Dendritic cell treated with granulocyte-macrophage colony-stimulating factor and Interleukin-4, amounts not matched to agents 40 ng/mL and 50 ng/mL, for 4 days (primary cell): ENCODE results near the gene RIT2.
"Not testable (repeated sequence)": the region's sequence is repeated elsewhere in the genome, so short reads cannot be mapped to it uniquely, and the experiment has no call there.

Experiments used
- H3K27ac Mint-ChIP-seq: one replicate; pipeline ENCODE4 v1.8.0; 2022; ENCODE audit warnings: mild to moderate bottlenecking, mixed read lengths
- H3K27me3 Mint-ChIP-seq: one replicate; pipeline ENCODE4 v1.8.0; 2022; ENCODE audit warnings: mild to moderate bottlenecking, mixed read lengths
- H3K36me3 Mint-ChIP-seq: one replicate; pipeline ENCODE4 v1.8.0; 2022; ENCODE audit warnings: low read depth, mixed read lengths
- H3K4me1 Mint-ChIP-seq: one replicate; pipeline ENCODE4 v1.8.0; 2022; ENCODE audit warnings: low read depth, mixed read lengths
- H3K4me3 Mint-ChIP-seq: one replicate; pipeline ENCODE4 v1.8.0; 2022; ENCODE audit warnings: mild to moderate bottlenecking, moderate library complexity, mixed read lengths
- H3K9me3 Mint-ChIP-seq: one replicate; pipeline ENCODE4 v1.8.0; 2022; ENCODE audit warnings: mixed read lengths
- intact Hi-C: fragments of 100-400 bp; cut with micrococcal nuclease; formaldehyde crosslinking; loops from one replicate; pipeline ENCODE4 v1.15.0; 2022

RIT2 gene

GRCh38 chr18:42795213-42795789, 320.2 kb downstream of the RIT2 start:
- intact Hi-C loops, H3K4me1 Mint-ChIP-seq, H3K36me3 Mint-ChIP-seq, H3K4me3 Mint-ChIP-seq, H3K27me3 Mint-ChIP-seq, H3K9me3 Mint-ChIP-seq, H3K27ac Mint-ChIP-seq: not testable (repeated sequence)

- Mint-ChIP-seq H3K9me3 (no peaks in the 10 kb centered on the region), H3K36me3 (no peaks in the 10 kb centered on the region), H3K4me1 (no peaks in the 10 kb centered on the region), H3K27me3 (no peaks in the 10 kb centered on the region), H3K4me3 (no peak overlapping the region), H3K27ac (no peak overlapping the region)
- intact Hi-C loops = no loop called here
Measured at GRCh38 chr18:42792731-42793130, 322.8 kb downstream of the RIT2 start.

DNA sequence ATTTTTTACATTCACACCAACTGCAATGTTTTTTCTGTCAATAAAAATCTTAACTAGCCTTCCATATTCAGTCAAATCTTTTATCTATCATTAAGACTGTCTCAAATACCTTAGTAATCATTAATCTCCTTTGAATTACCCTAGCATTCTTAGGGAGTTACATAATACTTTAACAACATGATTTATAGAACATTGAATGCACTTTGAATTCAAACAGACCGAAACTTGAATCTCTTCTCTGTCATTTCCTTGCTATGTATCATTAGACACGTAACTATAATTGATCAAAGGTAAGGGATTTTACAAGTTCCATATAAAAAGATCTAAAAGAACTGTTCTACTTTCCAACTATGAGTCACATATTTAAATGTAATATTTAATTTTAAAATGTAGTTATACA, 330.9 kb downstream of the RIT2 start:
- H3K9me3 Mint-ChIP-seq = no peaks in the 10 kb centered on the region
- no peak overlapping the region for H3K27ac Mint-ChIP-seq
- no peaks in the 10 kb centered on the region for H3K27me3 Mint-ChIP-seq
- no peaks in the 10 kb centered on the region for H3K4me1 Mint-ChIP-seq
- intact Hi-C loops = no loop called here
- no peak overlapping the region for H3K4me3 Mint-ChIP-seq
- no peaks in the 10 kb centered on the region for H3K36me3 Mint-ChIP-seq

DNA sequence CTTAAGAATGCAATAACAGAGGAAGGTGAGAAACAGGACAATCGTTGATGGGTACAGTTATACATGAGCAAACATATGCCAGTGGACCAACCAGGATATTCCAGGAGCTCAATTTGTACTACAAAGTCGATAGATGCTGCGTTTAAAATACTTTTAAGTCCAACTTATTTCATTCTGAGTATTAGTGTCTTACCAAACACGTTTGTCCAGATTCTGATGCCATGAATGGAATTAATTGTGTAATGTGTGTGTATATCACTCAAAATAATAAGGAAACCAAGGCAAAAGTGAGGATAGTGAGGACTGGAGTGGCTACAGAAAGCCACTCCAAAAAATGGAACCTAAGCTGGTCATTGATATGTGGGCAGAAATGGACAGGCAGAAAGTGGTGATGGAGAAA, 332.6 kb downstream of the RIT2 start:
- Mint-ChIP-seq H3K9me3 (no peaks in the 10 kb centered on the region), H3K4me3 (no peak overlapping the region), H3K27me3 (no peaks in the 10 kb centered on the region), H3K27ac (no peak overlapping the region), H3K4me1 (no peaks in the 10 kb centered on the region), H3K36me3 (no peaks in the 10 kb centered on the region)
- intact Hi-C loops = no loop called here

DNA sequence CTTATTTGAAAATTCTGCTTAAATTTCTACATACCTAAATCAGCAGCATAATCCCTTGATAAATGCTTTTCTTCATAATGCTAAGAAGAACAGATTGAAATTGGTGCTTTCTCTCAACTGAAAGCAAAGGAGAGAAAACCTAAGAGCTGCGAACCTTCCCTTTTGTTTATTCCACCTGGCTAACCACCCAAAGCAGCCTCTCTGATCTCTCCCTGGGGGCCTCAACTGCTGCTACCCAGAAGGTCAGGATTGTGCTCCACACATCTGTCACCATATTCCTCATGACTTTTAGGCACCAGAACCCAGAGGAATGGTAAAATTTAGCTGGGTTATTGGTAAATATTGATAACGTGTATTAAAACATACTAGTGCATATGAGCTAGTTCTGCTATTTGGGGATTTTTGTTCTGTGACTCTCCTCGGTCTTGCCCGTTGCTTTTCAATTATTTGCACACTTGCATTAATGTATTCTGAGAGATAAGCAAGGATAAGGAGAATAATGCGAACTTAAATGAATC, 334.1 kb downstream of the RIT2 start:
- H3K9me3 Mint-ChIP-seq = no peaks in the 10 kb centered on the region
- H3K4me3 Mint-ChIP-seq = no peak overlapping the region
- intact Hi-C loops = no loop called here
- H3K4me1 Mint-ChIP-seq = no peaks in the 10 kb centered on the region
- no peaks in the 10 kb centered on the region for H3K36me3 Mint-ChIP-seq
- no peaks in the 10 kb centered on the region for H3K27me3 Mint-ChIP-seq
- no peak overlapping the region for H3K27ac Mint-ChIP-seq

- Mint-ChIP-seq H3K4me3 (no peak overlapping the region), H3K9me3 (no peaks in the 10 kb centered on the region), H3K27me3 (no peaks in the 10 kb centered on the region), H3K36me3 (no peaks in the 10 kb centered on the region), H3K4me1 (no peaks in the 10 kb centered on the region), H3K27ac (no peak overlapping the region)
- intact Hi-C loops = no loop called here
Measured at GRCh38 chr18:42780171-42780570, 335.3 kb downstream of the RIT2 start.

DNA sequence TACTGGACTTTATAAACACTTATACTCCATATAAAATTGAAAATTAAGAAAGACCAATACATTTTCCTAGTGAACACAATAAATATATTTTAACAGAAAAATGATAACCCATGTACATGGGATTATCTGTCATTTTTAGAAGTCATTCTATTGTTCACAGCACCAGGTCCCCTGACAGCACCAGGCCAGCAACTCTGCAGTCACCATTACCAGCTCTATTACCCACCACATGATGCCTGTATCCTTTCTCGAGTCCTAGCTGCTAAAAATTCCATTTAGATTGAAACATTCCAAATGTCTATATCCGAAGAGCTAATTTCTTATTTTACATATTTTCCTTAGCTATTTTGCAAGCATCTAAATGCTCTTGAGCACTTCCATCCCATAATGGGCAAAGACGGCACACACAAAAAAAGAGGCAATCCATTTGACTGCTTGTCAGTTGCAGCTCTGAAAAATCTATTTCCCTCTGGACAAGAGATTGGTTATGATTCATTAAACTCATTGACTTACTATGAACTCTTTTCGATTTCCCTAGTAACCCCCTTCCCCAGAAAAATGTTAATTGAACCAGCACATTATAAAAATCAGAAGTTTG, 336.9 kb downstream of the RIT2 start:
- Mint-ChIP-seq H3K27me3 (no peaks in the 10 kb centered on the region), H3K4me3 (no peak overlapping the region), H3K27ac (no peak overlapping the region), H3K36me3 (no peaks in the 10 kb centered on the region), H3K9me3 (no peaks in the 10 kb centered on the region), H3K4me1 (no peaks in the 10 kb centered on the region)
- intact Hi-C loops = no loop called here

DNA sequence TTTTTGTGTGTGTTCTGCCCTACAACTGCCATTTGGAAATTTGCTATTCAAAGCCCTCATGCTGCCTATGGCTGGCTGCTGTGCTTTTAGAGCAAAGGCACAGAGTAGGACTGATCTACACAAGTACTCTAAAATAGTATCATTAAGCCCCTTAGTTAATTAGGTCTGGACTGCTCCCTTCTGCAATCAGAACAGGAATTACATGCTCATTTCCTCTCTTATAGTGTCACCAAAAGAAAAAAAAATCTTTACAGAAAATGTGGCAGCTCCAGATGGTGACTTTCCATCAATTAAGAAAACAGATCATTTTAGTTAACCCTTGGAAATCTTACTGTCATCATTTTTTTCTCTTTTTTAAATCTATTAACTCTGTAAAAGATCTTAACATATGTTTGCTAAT, 337.5 kb downstream of the RIT2 start:
- no peaks in the 10 kb centered on the region for H3K4me1 Mint-ChIP-seq
- intact Hi-C loops = no loop called here
- H3K27me3 Mint-ChIP-seq = no peaks in the 10 kb centered on the region
- H3K4me3 Mint-ChIP-seq = no peak overlapping the region
- no peak overlapping the region for H3K27ac Mint-ChIP-seq
- no peaks in the 10 kb centered on the region for H3K9me3 Mint-ChIP-seq
- no peaks in the 10 kb centered on the region for H3K36me3 Mint-ChIP-seq

GRCh38 chr18:42773870-42774269, 341.6 kb downstream of the RIT2 start:
- H3K4me3 Mint-ChIP-seq = no peak overlapping the region
- no peaks in the 10 kb centered on the region for H3K27me3 Mint-ChIP-seq
- H3K4me1 Mint-ChIP-seq = no peaks in the 10 kb centered on the region
- no peaks in the 10 kb centered on the region for H3K9me3 Mint-ChIP-seq
- no peak overlapping the region for H3K27ac Mint-ChIP-seq
- no peaks in the 10 kb centered on the region for H3K36me3 Mint-ChIP-seq
- intact Hi-C loops = no loop called here

- Mint-ChIP-seq H3K9me3 (no peaks in the 10 kb centered on the region), H3K27ac (no peak overlapping the region), H3K4me3 (no peak overlapping the region), H3K4me1 (no peaks in the 10 kb centered on the region), H3K27me3 (no peaks in the 10 kb centered on the region), H3K36me3 (no peaks in the 10 kb centered on the region)
- intact Hi-C loops = no loop called here
Measured at GRCh38 chr18:42771936-42772335, 343.5 kb downstream of the RIT2 start.

DNA sequence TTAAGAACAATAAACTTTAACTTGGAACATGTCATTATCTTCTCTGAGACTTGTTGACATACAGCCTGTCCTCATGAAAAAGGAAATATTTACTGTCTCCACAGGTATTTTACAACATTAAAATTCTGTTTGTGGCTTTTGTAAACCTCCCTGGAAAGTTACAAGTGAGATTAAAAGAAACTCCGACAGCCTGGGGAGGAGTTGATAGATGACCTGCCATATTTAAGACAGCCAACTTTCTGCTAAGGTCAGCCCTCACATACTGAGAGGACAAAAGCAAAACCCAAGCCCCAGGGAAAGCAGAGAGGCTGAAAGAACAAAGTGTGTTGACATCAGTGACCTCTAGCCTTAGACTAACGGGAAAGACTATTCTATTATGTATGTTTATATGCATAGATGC, 350.2 kb downstream of the RIT2 start:
- Mint-ChIP-seq H3K4me1 (no peaks in the 10 kb centered on the region), H3K4me3 (no peak overlapping the region), H3K27ac (no peak overlapping the region), H3K27me3 (no peaks in the 10 kb centered on the region), H3K36me3 (no peaks in the 10 kb centered on the region), H3K9me3 (no peaks in the 10 kb centered on the region)
- intact Hi-C loops = no loop called here

DNA sequence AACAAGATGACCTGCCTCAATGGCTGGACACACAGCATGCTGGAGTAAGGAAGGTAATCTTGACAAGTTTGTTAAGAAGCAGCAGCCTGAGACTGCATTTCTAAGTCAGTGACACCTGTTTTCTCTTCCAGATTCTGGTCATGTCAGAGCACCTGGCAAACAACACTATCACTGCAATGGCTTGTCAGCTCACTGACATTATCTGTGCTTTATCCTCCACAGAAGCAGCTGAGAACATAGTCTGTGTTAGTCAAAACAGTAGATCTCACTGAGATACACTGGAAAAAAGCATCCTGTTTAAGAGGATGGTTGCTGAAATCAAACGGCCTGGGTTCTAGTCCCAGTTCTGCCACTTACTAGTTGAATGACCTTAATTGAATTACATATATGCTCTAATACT, 355.2 kb downstream of the RIT2 start:
- H3K4me3 Mint-ChIP-seq = no peak overlapping the region
- intact Hi-C loops = no loop called here
- H3K27me3 Mint-ChIP-seq = no peaks in the 10 kb centered on the region
- no peak overlapping the region for H3K27ac Mint-ChIP-seq
- H3K4me1 Mint-ChIP-seq = no peaks in the 10 kb centered on the region
- no peaks in the 10 kb centered on the region for H3K36me3 Mint-ChIP-seq
- H3K9me3 Mint-ChIP-seq = no peaks in the 10 kb centered on the region

GRCh38 chr18:42758852-42759251, 356.6 kb downstream of the RIT2 start:
- Mint-ChIP-seq H3K4me3 (no peak overlapping the region), H3K9me3 (no peaks in the 10 kb centered on the region), H3K27ac (no peak overlapping the region), H3K36me3 (no peaks in the 10 kb centered on the region), H3K27me3 (no peaks in the 10 kb centered on the region), H3K4me1 (no peaks in the 10 kb centered on the region)
- intact Hi-C loops = no loop called here

DNA sequence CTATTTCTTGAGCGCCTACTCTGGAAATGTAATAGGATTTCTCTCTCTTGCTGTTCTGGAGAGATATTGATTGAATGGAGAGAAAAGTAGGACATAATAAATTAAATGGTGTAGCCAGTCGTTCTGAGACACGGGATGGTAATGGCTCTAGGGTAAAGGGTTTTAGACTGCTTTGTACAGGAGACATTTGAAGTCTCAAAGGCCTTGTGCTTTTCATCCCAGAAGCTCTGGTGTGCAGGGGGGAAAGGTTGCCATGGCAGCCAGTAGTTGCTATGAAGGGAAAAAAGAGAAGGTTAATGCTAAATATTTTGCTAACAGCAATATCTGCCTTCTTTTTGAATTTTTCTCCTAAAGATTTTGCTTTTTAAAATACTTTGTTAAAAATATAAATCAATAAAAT, 359.3 kb downstream of the RIT2 start:
- Mint-ChIP-seq H3K4me3 (no peak overlapping the region), H3K9me3 (no peaks in the 10 kb centered on the region), H3K36me3 (no peaks in the 10 kb centered on the region), H3K27ac (no peak overlapping the region), H3K27me3 (no peaks in the 10 kb centered on the region), H3K4me1 (no peaks in the 10 kb centered on the region)
- intact Hi-C loops = no loop called here

DNA sequence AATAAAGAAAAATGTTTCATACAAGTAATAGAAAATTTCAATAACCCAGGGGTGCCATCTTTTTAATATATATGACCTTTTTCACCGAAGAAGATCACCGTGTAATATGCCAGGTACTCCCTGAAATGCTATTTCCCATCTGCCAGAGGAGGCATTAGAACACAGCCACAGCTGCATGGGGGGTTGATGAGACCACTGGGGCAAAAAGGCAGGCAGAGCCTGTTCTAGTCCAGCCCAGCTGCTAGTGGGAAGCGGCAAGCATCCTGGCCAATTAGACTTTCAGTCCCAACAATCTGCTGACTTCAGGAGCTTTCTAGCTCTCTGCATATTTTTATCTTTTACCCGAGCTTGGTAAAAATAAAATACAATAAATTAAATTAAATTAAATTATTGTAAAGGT, 362.6 kb downstream of the RIT2 start:
- Mint-ChIP-seq H3K27me3 (no peaks in the 10 kb centered on the region), H3K4me3 (no peak overlapping the region), H3K9me3 (no peaks in the 10 kb centered on the region), H3K4me1 (no peaks in the 10 kb centered on the region), H3K36me3 (no peaks in the 10 kb centered on the region), H3K27ac (no peak overlapping the region)
- intact Hi-C loops = no loop called here
